Erythroblast (primary cell): ENCODE measurements around the gene SPAG9.

Experiments used
- DNase-seq, 2 experiments: peaks; one replicate each; lab custom pipeline; 2025; lab: John Stamatoyannopoulos, UW
- GATA1 ChIP-seq: IDR thresholded peaks from 2 replicates; pipeline ENCODE4 v1.6.1; 2011; ENCODE audit warnings: low read depth, mild to moderate bottlenecking, control low read depth, low read length, moderate library complexity
- POLR2A ChIP-seq: IDR thresholded peaks from 2 replicates; pipeline ENCODE4 v1.6.1; 2011; ENCODE audit warnings: mild to moderate bottlenecking, low read length

SPAG9 gene

GRCh38 chr17:51050291-51051033 is 70.2 kb downstream of the SPAG9 start:
- no peak for DNase-seq
- TF ChIP-seq GATA1 (no peak), POLR2A (no peak)

GRCh38 chr17:51046514-51047384 is 73.9 kb downstream of the SPAG9 start:
- TF ChIP-seq GATA1, result no peak
- no peak for TF ChIP-seq POLR2A
- DNase-seq, result peak; percentile 46 to 55

- TF ChIP-seq GATA1, result no peak
- no peak for TF ChIP-seq POLR2A
- no peak for DNase-seq
These were observed 74.6 kb downstream of the SPAG9 start for GRCh38 chr17:51046046-51046445.

GRCh38 chr17:51045621-51046020 is 75.0 kb downstream of the SPAG9 start:
- DNase-seq, result no peak
- TF ChIP-seq GATA1 (no peak), POLR2A (no peak)

- DNase-seq, result no peak
- TF ChIP-seq POLR2A, result no peak
- TF ChIP-seq GATA1, result no peak
These were observed 75.7 kb downstream of the SPAG9 start for GRCh38 chr17:51044976-51045375.

GRCh38 chr17:51036084-51036483 is 84.6 kb downstream of the SPAG9 start:
- no peak for DNase-seq
- no peak for TF ChIP-seq POLR2A
- TF ChIP-seq GATA1, result no peak

- DNase-seq, result no peak
- TF ChIP-seq POLR2A (no peak), GATA1 (no peak)
These were observed 85.2 kb downstream of the SPAG9 start for GRCh38 chr17:51035431-51035830.

- no peak for DNase-seq
- no peak for TF ChIP-seq GATA1
- no peak for TF ChIP-seq POLR2A
These were observed 85.9 kb downstream of the SPAG9 start for GRCh38 chr17:51034800-51035199.

GRCh38 chr17:51032850-51033249 is 87.8 kb downstream of the SPAG9 start:
- DNase-seq, result no peak
- TF ChIP-seq POLR2A (no peak), GATA1 (no peak)

GRCh38 chr17:51029568-51030463 is 90.9 kb downstream of the SPAG9 start:
- DNase-seq, result peak; percentile 23 to 39

GRCh38 chr17:51029142-51029541 is 91.5 kb downstream of the SPAG9 start:
- no peak for TF ChIP-seq POLR2A
- TF ChIP-seq GATA1, result no peak
- no peak for DNase-seq

More at GRCh38 chr17:51029568-51030463, 90.9 kb downstream of the SPAG9 start:
- no peak for TF ChIP-seq POLR2A
- no peak for TF ChIP-seq GATA1

- no peak for DNase-seq
- TF ChIP-seq GATA1 (no peak), POLR2A (no peak)
These were observed 92.3 kb downstream of the SPAG9 start for GRCh38 chr17:51028176-51028863.

GRCh38 chr17:51018541-51018940 is 102.1 kb downstream of the SPAG9 start:
- no peak for TF ChIP-seq GATA1
- no peak for TF ChIP-seq POLR2A
- DNase-seq, result no peak

GRCh38 chr17:51017270-51017669 is 103.4 kb downstream of the SPAG9 start:
- TF ChIP-seq GATA1, result no peak
- TF ChIP-seq POLR2A, result no peak
- no peak for DNase-seq
